Colonic mucosa (tissue), 4 donors: ENCODE results near the gene KCNIP4. TPM values are rescaled to one million over a fixed set of nuclear protein-coding genes. Genes with fewer than 3 reads are reported as not detected.

Experiments used
- DNase-seq: peaks from one replicate; pipeline ENCODE4 v3.0.0-alpha.2; 2020
- H3K27ac ChIP-seq: fragments of 200-600 bp; one replicate; pipeline ENCODE4 v1.8.0; 2021
- H3K27me3 ChIP-seq: fragments of 200-600 bp; one replicate; pipeline ENCODE4 v1.8.0; 2021
- H3K36me3 ChIP-seq: fragments of 200-600 bp; one replicate; pipeline ENCODE4 v1.8.0; 2021
- H3K4me1 ChIP-seq: fragments of 200-600 bp; one replicate; pipeline ENCODE4 v1.8.0; 2021; ENCODE audit warnings: mild to moderate bottlenecking
- H3K4me3 ChIP-seq: fragments of 200-600 bp; one replicate; pipeline ENCODE4 v1.8.0; 2021
- H3K9ac ChIP-seq, 2 donors: one replicate each; pipeline ENCODE4 v1.7.0; 2013; ENCODE audit warnings: control low read depth in 2 of 2, low read depth in 2 of 2, low read length in 2 of 2
- H3K9me3 ChIP-seq: fragments of 200-600 bp; one replicate; pipeline ENCODE4 v1.8.0; 2021
- CTCF ChIP-seq: fragments of 200-600 bp; IDR thresholded peaks from one replicate; pipeline ENCODE4 v1.8.0; 2022; ENCODE audit warnings: antibody characterized with exemption, mild to moderate bottlenecking
- intact Hi-C: fragments of 100-400 bp; cut with DNase I; formaldehyde crosslinking; loops from one replicate; pipeline ENCODE4 v1.14.1; 2022
- total RNA-seq, 2 donors: library from RNA; stranded (reverse); fragmentation: NEBNext Ultra II Directional in 1 of 2; extraction: Animal tissue kit (Norgen Biotek cat#: 25700) in 1 of 2; gene quantifications; one replicate each; pipeline ENCODE4 v1.2.1, GENCODE V29; 2021
- donor health status: healthy.
- donor health status: DM: no; HTN: no; CAD: no.
- donor health status: DM: no; HTN: no; CAD: no.

Gene KCNIP4
- total RNA-seq, 2 donors from 2014 or later, result 0.67 to 1.2 TPM

DNA sequence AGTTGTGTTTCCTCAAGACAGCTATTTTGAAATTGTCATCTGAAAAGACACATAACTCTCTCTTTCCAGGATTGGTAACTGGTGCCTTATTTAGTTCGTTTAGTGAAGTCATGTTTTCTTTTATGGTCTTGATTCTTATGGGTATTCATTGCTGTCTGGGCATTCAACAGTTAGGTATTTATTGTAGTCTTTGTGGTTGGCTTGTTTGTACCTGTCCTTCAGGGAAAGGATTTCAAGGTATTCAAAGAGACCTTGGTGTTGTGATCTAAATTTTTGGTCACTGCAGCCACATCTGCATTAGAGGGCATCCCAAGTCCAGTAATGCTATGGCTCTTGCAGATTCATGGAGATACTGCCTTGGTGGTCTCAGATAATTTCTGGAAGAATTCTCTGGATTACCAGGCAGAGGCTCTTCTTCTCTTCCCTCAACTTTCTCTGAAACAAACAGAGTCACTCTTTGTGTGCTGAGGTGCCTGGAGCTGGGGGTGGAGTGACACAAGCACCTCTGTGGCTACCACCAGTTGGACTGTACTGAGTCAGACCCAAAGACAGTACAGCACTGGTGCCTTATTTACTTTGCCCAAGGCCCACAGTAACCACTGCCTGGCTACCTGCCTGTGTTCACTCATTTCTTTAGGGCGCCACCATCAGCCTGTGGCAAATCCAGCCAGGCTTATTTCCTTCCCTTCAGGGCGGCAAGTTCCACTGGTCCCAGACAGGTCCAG is 620.4 kb downstream of the KCNIP4 start:
- intact Hi-C loops, result no loop called here
- Histone ChIP-seq H3K9me3 (no peaks in the 10 kb centered on the region), H3K4me3 (no peak overlapping the region), H3K9ac (no peak overlapping the region), H3K4me1 (no peaks in the 10 kb centered on the region), H3K36me3 (no peaks in the 10 kb centered on the region), H3K27me3 (no peaks in the 10 kb centered on the region), H3K27ac (no peak overlapping the region)
- no peak for TF ChIP-seq CTCF
- no peak for DNase-seq

- DNase-seq, result no peak
- Histone ChIP-seq H3K9me3 (no peaks in the 10 kb centered on the region), H3K4me3 (no peak overlapping the region), H3K36me3 (no peaks in the 10 kb centered on the region), H3K4me1 (no peaks in the 10 kb centered on the region), H3K9ac (no peak overlapping the region), H3K27ac (no peak overlapping the region), H3K27me3 (no peaks in the 10 kb centered on the region)
- intact Hi-C loops, result no loop called here
- no peak for TF ChIP-seq CTCF
Measured at GRCh38 chr4:21320034-21320433, 628.5 kb downstream of the KCNIP4 start.

DNA sequence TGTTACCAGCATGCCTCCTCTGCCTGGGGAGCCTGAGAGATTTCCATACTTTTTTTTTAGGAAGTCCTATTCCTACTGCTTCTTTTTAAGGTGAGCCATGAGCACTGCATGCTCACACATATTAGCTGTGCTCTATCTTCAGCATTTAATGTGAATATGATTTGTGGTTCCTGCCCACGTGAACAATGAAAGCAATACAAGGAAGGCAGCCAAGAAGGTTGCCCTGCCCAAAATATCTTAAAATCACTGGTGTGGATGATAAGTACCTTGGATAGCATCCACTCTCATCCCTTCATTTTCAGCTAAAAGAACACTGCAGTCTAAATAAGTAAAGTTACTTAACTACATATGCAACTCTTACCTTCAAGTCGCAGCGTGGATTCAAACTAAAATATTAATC is 640.9 kb downstream of the KCNIP4 start:
- H3K4me1 ChIP-seq, result no peaks in the 10 kb centered on the region
- H3K36me3 ChIP-seq, result no peaks in the 10 kb centered on the region
- no peak for TF ChIP-seq CTCF
- intact Hi-C loops, result no loop called here
- H3K9me3 ChIP-seq, result no peaks in the 10 kb centered on the region
- no peak for DNase-seq
- H3K9ac ChIP-seq, result no peak overlapping the region
- H3K27me3 ChIP-seq, result no peaks in the 10 kb centered on the region
- H3K4me3 ChIP-seq, result no peak overlapping the region
- no peak overlapping the region for H3K27ac ChIP-seq

DNA sequence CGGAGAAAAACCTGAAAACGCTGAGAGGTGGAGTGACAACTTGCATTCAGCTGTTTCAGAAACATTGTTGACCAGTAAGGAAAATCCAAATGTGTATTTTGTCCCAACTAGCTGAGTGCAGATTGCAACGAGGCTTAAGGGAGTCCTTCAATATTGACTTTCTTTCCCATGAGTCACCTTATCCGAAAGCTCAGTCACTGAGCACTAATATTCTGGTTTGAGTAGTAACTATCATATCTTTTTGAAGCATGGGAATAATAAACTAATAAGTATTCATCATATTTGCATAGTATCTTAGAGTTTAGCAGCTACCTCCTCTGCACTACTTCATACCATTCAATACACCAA is 644.1 kb downstream of the KCNIP4 start:
- Histone ChIP-seq H3K27ac (no peak overlapping the region), H3K9me3 (no peaks in the 10 kb centered on the region), H3K27me3 (no peaks in the 10 kb centered on the region), H3K4me1 (no peaks in the 10 kb centered on the region), H3K36me3 (no peaks in the 10 kb centered on the region), H3K9ac (no peak overlapping the region), H3K4me3 (no peak overlapping the region)
- no peak for DNase-seq
- TF ChIP-seq CTCF, result no peak
- intact Hi-C loops, result no loop called here

DNA sequence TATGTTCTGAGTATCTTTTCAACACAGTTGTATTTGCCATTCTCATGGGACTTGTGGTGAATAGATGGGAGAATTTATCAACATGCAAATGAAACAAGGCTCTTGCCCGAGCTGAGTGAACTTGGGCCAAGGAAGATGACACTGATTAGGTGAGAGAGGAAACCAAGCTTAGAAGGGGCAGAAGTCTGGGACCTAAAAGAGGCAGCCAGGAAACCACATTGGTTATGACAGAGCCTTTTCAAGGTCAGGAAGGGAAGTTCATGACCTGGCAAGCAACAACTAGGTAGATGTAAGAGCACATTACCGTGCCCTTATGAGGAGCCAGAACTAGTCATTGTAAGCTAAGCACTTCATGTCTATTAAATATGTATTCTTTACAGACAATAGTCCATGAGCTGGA is 658.0 kb downstream of the KCNIP4 start:
- no peak for DNase-seq
- TF ChIP-seq CTCF, result no peak
- Histone ChIP-seq H3K4me3 (no peak overlapping the region), H3K4me1 (no peaks in the 10 kb centered on the region), H3K9me3 (no peaks in the 10 kb centered on the region), H3K36me3 (no peaks in the 10 kb centered on the region), H3K9ac (no peak overlapping the region), H3K27me3 (no peaks in the 10 kb centered on the region), H3K27ac (no peak overlapping the region)
- intact Hi-C loops, result no loop called here
